HCT116 (cell line): Measurements from ENCODE around the gene TFE3. TPM values are rescaled to one million over a fixed set of nuclear protein-coding genes. Genes with fewer than 3 reads are reported as not detected.

ENCODE experiments used
- ATAC-seq: fragments of 200-7000 bp; cut with Tn5 transposase; 2 replicates; pipeline ENCODE4 v1.9.1; 2020; ENCODE audit warnings: mild to moderate bottlenecking, moderate library complexity
- BruUV-seq: library from RNA; stranded (reverse); fragments of 400-500 nt; replicated peaks from 2 replicates; lab custom pipeline; 2021; lab: Mats Ljungman, UMichigan
- CTCF ChIA-PET: fragments of 300-600 bp; sonication (Branson Sonifier 250); formaldehyde crosslinking; loops from one replicate; lab custom pipeline; 2021; ENCODE audit warnings: antibody characterized with exemption; lab: Charles Lee
- POLR2A ChIA-PET: fragments of 300-600, 350-600 bp; sonication (Branson Sonifier 250); formaldehyde crosslinking; loops from one replicate; lab custom pipeline; 2021; ENCODE audit warnings: antibody characterized with exemption; lab: Charles Lee
- RAD21 ChIA-PET, 2 experiments: fragments of 300-600 bp; sonication (Branson Sonifier 250); formaldehyde crosslinking; loops; one replicate each; lab custom pipeline; 2023; ENCODE audit warnings: low total read pairs in 2 of 2; ENCODE audit not compliant: uncharacterized antibody in 2 of 2, unreplicated experiment in 2 of 2, low non-redundant PET in 1 of 2; lab: Charles Lee
- DNase-seq: peaks from one replicate; pipeline ENCODE4 v3.0.0-alpha.2; 2010; ENCODE audit warnings: low read depth, low spot score
- H2AFZ ChIP-seq: fragments of 200-600 bp; shearing (Covaris generic), sonication (generic); 2 replicates; pipeline ENCODE4 v1.6.1; 2017; ENCODE audit warnings: low read depth, mixed run types, mixed read lengths, antibody characterized with exemption, low read length; ENCODE audit not compliant: poor library complexity, severe bottlenecking
- H3K27ac ChIP-seq: 2 replicates; pipeline ENCODE4 v1.5.1; 2012; ENCODE audit warnings: low read depth, low read length
- H3K27me3 ChIP-seq: fragments of 200-600 bp; sonication (generic); 2 replicates; pipeline ENCODE4 v1.6.1; 2016; ENCODE audit warnings: mixed run types, low read length, mixed read lengths; ENCODE audit not compliant: insufficient read depth
- H3K36me3 ChIP-seq, 2 experiments: fragments of 200-500 bp in 1 of 2; fragments of 200-600 bp in 1 of 2; sonication (Bioruptor generic) in 1 of 2; sonication (generic) in 1 of 2; 2 replicates each; pipeline versions ENCODE4 v1.5.1 to v1.6.1; 2014 to 2016; ENCODE audit warnings: low read length in 2 of 2, inconsistent platforms in 1 of 2, mixed read lengths in 1 of 2, mixed run types in 1 of 2; ENCODE audit not compliant: insufficient read depth in 2 of 2, control insufficient read depth in 1 of 2
- H3K4me1 ChIP-seq, 2 experiments: fragments of 200-600 bp in 1 of 2; sonication (generic) in 1 of 2; 2 replicates each; pipeline versions ENCODE4 v1.5.1 to v1.6.1; 2012 to 2017; ENCODE audit warnings: low read length in 2 of 2, inconsistent platforms in 1 of 2, mild to moderate bottlenecking in 1 of 2, mixed read lengths in 1 of 2, mixed run types in 1 of 2, moderate library complexity in 1 of 2; ENCODE audit not compliant: insufficient read depth in 2 of 2, control insufficient read depth in 1 of 2
- H3K4me2 ChIP-seq: fragments of 200-600 bp; sonication (generic); 2 replicates; pipeline ENCODE4 v1.6.1; 2017; ENCODE audit warnings: mixed run types, low read length, mixed read lengths
- H3K4me3 ChIP-seq, 2 experiments: fragments of 200-600 bp in 1 of 2; sonication (generic) in 1 of 2; replicated peaks in 1 of 2; 2 replicates each; pipeline ENCODE4 v1.5.1; 2011 to 2016; ENCODE audit warnings: low read length in 2 of 2, control low read depth in 1 of 2, low read depth in 1 of 2, mild to moderate bottlenecking in 1 of 2, mixed read lengths in 1 of 2, mixed run types in 1 of 2
- H3K79me2 ChIP-seq: fragments of 200-600 bp; sonication (generic); 2 replicates; pipeline ENCODE4 v1.6.1; 2017; ENCODE audit warnings: mild to moderate bottlenecking, mixed run types, low read length, moderate library complexity, mixed read lengths; ENCODE audit not compliant: insufficient read depth
- H3K9ac ChIP-seq: fragments of 200-600 bp; sonication (generic); 2 replicates; pipeline ENCODE4 v1.6.1; 2016; ENCODE audit warnings: low read length, mixed read lengths
- H3K9me2 ChIP-seq: fragments of 200-600 bp; sonication (generic), shearing (Covaris generic); 2 replicates; pipeline ENCODE4 v1.6.1; 2017; ENCODE audit warnings: mixed run types, mild to moderate bottlenecking, moderate library complexity; ENCODE audit not compliant: insufficient read depth
- H3K9me3 ChIP-seq, 2 experiments: fragments of 200-500 bp in 1 of 2; fragments of 200-600 bp in 1 of 2; sonication (Bioruptor generic) in 1 of 2; sonication (generic) in 1 of 2; 2 replicates each; pipeline ENCODE4 v1.6.1; 2014 to 2017; ENCODE audit warnings: low read length in 2 of 2, mixed read lengths in 2 of 2, inconsistent platforms in 1 of 2, low read depth in 1 of 2, mild to moderate bottlenecking in 1 of 2, mixed run types in 1 of 2, moderate library complexity in 1 of 2; ENCODE audit not compliant: control insufficient read depth in 1 of 2, insufficient read depth in 1 of 2
- H4K20me1 ChIP-seq: fragments of 200-600 bp; sonication (generic), shearing (Covaris generic); 2 replicates; pipeline ENCODE4 v1.6.1; 2017; ENCODE audit warnings: mixed run types, mild to moderate bottlenecking, moderate library complexity; ENCODE audit not compliant: insufficient read depth
- ATF3 ChIP-seq: IDR thresholded peaks from 2 replicates; pipeline ENCODE4 v1.6.1; 2012
- CBX3 ChIP-seq: IDR thresholded peaks from 2 replicates; pipeline ENCODE4 v1.6.1; 2012; ENCODE audit warnings: low read depth
- CEBPB ChIP-seq: IDR thresholded peaks from 2 replicates; pipeline ENCODE4 v1.6.1; 2012; ENCODE audit warnings: low read depth
- ELF1 ChIP-seq: IDR thresholded peaks from 2 replicates; pipeline ENCODE4 v1.6.1; 2012; ENCODE audit warnings: low read depth, borderline replicate concordance
- EZH2 ChIP-seq: fragments of 200-600 bp; sonication (generic); IDR thresholded peaks from 2 replicates; pipeline ENCODE4 v1.6.1; 2017; ENCODE audit warnings: antibody characterized with exemption, mixed run types
- EZH2phosphoT487 ChIP-seq: fragments of 200-600 bp; IDR thresholded peaks from 2 replicates; pipeline ENCODE4 v1.6.1; 2018; ENCODE audit warnings: antibody characterized with exemption, borderline replicate concordance
- FOSL1 ChIP-seq: IDR thresholded peaks from 2 replicates; pipeline ENCODE4 v1.6.1; 2012; ENCODE audit warnings: low read depth
- JUND ChIP-seq: IDR thresholded peaks from 2 replicates; pipeline ENCODE4 v1.6.1; 2012
- POLR2A ChIP-seq: IDR thresholded peaks from 2 replicates; pipeline ENCODE4 v1.7.0; 2011; ENCODE audit warnings: borderline replicate concordance; ENCODE audit not compliant: insufficient read depth, insufficient read length; ENCODE audit errors: extremely low read depth
- POLR2AphosphoS5 ChIP-seq: IDR thresholded peaks from 2 replicates; pipeline ENCODE4 v1.6.1; 2011; ENCODE audit warnings: mild to moderate bottlenecking, low read depth, low read length, moderate library complexity
- RAD21 ChIP-seq: IDR thresholded peaks from 2 replicates; pipeline ENCODE4 v1.6.1; 2012; ENCODE audit warnings: low read depth, mild to moderate bottlenecking
- SP1 ChIP-seq: IDR thresholded peaks from 2 replicates; pipeline ENCODE4 v1.6.1; 2012; ENCODE audit warnings: low read depth
- SRF ChIP-seq: IDR thresholded peaks from 2 replicates; pipeline ENCODE4 v1.6.1; 2012; ENCODE audit warnings: low read depth
- TCF7L2 ChIP-seq: IDR thresholded peaks from 2 replicates; pipeline ENCODE4 v1.7.0; 2011; ENCODE audit warnings: borderline replicate concordance, inconsistent platforms; ENCODE audit not compliant: insufficient read depth, insufficient read length; ENCODE audit errors: extremely low read depth
- ZFX ChIP-seq: fragments of 450-650 bp; IDR thresholded peaks from 2 replicates; pipeline ENCODE4 v1.6.1; 2017
- intact Hi-C: fragments of 100-400 bp; cut with micrococcal nuclease; formaldehyde crosslinking; loops from 2 replicates; pipeline ENCODE4 v1.10.0; 2022
- total RNA-seq: library from RNA; stranded (reverse); gene quantifications from one replicate; pipeline ENCODE4 v1.2.1, GENCODE V29; 2021; ENCODE audit not compliant: unreplicated experiment
- TF ChIP-seq, protein P1 (sequence below), 3 experiments: fragments of 200-600 bp in 1 of 3; sonication (generic) in 1 of 3; IDR thresholded peaks in 2 of 3; conservative IDR thresholded peaks in 1 of 3; 2 replicates each; pipeline ENCODE4 v1.5.1; 2012 to 2017; ENCODE audit warnings: low read depth in 2 of 3, low read length in 2 of 3, antibody characterized with exemption in 1 of 3, borderline replicate concordance in 1 of 3, control low read depth in 1 of 3, mild to moderate bottlenecking in 1 of 3, mixed read lengths in 1 of 3, mixed run types in 1 of 3, moderate library complexity in 1 of 3; ENCODE audit not compliant: insufficient read depth in 1 of 3

The TFE3 gene
- total RNA-seq, 1 experiment from 2014 or later = 17.1 TPM

DNA sequence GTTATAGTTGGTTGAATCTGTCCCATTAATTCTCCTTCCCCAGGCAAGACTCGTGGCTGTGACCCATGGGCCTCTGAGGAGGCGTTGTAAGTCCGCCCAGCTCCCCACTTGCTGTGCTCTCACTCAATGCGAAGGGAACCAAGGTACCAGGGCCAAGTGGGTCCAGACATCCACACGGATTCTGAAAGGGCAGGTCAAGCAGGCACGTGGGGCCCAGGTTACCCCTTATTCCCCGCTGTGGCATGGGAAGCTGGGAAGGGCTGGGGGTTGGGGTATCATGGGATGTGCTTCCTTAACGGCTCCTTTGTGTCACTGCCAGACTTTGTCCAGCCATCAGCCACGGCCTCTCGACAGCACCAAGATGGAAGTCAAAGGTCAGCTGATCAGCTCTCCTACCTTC is 18.8 kb upstream of the TFE3 start:
- no peak overlapping the region for H3K4me3 ChIP-seq
- BruUV-seq = no TSS peak
- H3K9me3 ChIP-seq = no peaks in the 10 kb centered on the region
- H3K36me3 ChIP-seq = no peaks in the 10 kb centered on the region
- ChIA-PET POLR2A (no interaction called here), CTCF (no interaction called here), RAD21 (no interaction called here)
- H3K27me3 ChIP-seq = no peaks in the 10 kb centered on the region
- no peaks in the 10 kb centered on the region for H3K79me2 ChIP-seq
- ATAC-seq (no peak), DNase-seq (no peak)
- no peaks in the 10 kb centered on the region for H4K20me1 ChIP-seq
- H3K9me2 ChIP-seq = no peaks in the 10 kb centered on the region
- no peak overlapping the region for H3K9ac ChIP-seq
- intact Hi-C loops = no loop called here
- H3K4me1 ChIP-seq = peaks cover 2 to 12% of the 10 kb centered on the region in 2 experiments; a peak in 3 of 4 replicates
- H3K27ac ChIP-seq = no peak overlapping the region
- no peak for TF ChIP-seq CBX3
- no peak for TF ChIP-seq ELF1
- no peak for TF ChIP-seq CEBPB
- no peak for TF ChIP-seq SP1
- no peak for TF ChIP-seq ZFX
- no peak for TF ChIP-seq FOSL1
- no peak for TF ChIP-seq TCF7L2
- no peak for TF ChIP-seq POLR2AphosphoS5
- no peak for TF ChIP-seq EZH2phosphoT487
- TF ChIP-seq POLR2A = no peak
- TF ChIP-seq, protein P1, sequence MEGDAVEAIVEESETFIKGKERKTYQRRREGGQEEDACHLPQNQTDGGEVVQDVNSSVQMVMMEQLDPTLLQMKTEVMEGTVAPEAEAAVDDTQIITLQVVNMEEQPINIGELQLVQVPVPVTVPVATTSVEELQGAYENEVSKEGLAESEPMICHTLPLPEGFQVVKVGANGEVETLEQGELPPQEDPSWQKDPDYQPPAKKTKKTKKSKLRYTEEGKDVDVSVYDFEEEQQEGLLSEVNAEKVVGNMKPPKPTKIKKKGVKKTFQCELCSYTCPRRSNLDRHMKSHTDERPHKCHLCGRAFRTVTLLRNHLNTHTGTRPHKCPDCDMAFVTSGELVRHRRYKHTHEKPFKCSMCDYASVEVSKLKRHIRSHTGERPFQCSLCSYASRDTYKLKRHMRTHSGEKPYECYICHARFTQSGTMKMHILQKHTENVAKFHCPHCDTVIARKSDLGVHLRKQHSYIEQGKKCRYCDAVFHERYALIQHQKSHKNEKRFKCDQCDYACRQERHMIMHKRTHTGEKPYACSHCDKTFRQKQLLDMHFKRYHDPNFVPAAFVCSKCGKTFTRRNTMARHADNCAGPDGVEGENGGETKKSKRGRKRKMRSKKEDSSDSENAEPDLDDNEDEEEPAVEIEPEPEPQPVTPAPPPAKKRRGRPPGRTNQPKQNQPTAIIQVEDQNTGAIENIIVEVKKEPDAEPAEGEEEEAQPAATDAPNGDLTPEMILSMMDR (IDR thresholded peaks at IDR 0.05 in 2 of 3, conservative IDR thresholded peaks at IDR 0.05 in 1 of 3; ENCODE audit: borderline replicate concordance in 1 of 3, insufficient read depth in 1 of 3, low read depth in 2 of 3, low read length in 2 of 3) = no peak
- TF ChIP-seq RAD21 = no peak
- TF ChIP-seq JUND = no peak
- TF ChIP-seq EZH2 = no peak
- TF ChIP-seq ATF3 = no peak
- no peak for TF ChIP-seq SRF
- H3K4me2 ChIP-seq = no peak overlapping the region
- no peak overlapping the region for H2AFZ ChIP-seq
